T47D (cell line): ENCODE measurements around the gene MTRFR.

Source experiments
- DNase-seq, 2 experiments: peaks; one replicate each; pipeline versions ENCODE4 v3.0.0 to v3.0.0-alpha.2; 2011 to 2012; ENCODE audit warnings: low read depth in 1 of 2, low spot score in 1 of 2
- JUND ChIP-seq: IDR thresholded peaks from 2 replicates; pipeline ENCODE4 v1.6.1; 2012; ENCODE audit warnings: low read depth
- in situ Hi-C: cut with HindIII; loops from 2 replicates; pipeline ENCODE4 v1.10.0; 2016; ENCODE audit warnings: low sequenced_read_pairs, low pct_unique_long_range_greater_than_20kb

The MTRFR gene

DNA sequence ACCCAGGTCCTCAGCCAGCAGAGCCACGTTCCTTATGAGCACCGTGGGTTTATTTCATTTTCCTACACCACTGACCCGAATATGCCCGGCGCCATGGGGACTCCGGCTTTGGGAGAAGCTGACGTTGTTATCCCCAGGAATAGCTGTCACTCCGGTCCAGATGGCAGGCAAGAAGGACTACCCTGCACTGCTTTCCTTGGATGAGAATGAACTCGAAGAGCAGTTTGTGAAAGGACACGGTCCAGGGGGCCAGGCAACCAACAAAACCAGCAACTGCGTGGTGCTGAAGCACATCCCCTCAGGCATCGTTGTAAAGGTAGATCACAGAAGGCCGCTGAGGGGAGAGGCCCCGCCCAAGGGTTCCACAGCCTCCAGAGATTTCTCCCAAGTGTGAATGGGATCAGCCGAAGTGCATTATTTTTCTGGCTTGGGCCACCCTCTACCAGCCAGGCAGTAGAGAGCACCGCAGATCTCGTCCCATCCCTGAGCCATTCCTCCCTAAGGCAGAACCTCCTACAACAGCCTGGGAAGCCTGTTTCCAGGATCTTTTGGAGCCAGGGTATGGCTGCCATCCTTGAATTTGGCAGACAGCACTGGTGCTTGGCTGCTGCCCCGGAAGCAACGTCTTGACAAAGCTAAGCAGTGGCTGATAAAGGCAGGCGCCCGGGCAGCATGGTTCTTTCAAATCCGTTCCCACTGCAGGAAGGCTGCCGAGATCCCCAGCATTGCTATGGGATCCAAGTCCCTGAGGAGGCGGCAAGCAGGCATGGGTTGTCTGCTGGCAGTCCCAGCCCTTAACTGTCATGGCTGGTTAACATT lies 20.6 kb downstream of the MTRFR start:
- in situ Hi-C loops: no loop called here
- no peak for DNase-seq
- no peak for TF ChIP-seq JUND

DNA sequence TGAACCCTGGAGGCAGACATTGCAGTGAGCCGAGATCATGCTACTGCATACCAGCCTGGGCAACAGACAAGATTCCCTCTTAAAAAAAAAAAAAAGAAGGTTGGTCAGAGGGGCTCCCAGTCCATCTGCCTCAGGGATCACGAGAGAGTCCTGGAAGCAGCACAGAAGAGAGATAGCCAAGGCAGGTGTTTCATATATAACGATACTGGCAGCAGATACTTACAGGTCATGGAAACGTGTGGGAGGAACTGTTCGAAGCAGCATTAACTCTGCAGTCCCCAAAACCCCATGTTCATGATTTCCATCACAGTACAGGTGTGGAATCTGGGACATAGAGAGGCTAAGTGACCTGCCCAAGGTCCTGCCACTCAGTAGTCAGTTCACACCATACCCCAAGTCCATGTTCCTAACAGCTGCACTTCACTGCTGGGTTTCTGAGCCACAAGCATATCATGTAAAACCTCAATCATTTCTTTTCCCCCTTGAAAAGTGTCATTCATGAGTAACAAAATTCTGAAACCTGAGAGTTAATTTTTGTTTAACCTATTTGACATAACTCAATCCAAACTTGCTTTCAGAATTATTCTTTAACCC lies 21.7 kb downstream of the MTRFR start:
- in situ Hi-C loops: no loop called here

DNA sequence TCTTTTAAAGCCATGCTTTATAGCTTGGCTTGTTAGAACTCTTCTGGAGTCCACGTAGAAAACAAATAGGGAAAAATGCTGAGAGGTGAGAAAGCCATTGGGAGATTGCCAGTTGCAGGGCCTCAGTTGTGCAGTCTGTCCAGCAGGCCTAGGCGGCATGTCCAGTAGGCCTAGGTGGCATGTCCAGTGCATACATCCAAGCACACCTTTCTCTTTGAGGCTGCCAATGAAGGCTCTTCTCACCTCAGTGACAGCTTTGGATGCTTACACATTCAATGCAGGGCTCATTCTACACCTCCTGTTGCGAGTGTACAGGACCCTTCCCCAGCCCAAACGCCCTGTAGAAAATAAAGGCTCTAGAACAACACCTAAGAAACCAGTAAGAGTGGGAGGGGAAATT lies 25.4 kb downstream of the MTRFR start:
- in situ Hi-C loops: no loop called here

More for the DNA sequence above, 21.7 kb downstream of the MTRFR start:
- DNase-seq: no peak
- TF ChIP-seq JUND: no peak

DNA sequence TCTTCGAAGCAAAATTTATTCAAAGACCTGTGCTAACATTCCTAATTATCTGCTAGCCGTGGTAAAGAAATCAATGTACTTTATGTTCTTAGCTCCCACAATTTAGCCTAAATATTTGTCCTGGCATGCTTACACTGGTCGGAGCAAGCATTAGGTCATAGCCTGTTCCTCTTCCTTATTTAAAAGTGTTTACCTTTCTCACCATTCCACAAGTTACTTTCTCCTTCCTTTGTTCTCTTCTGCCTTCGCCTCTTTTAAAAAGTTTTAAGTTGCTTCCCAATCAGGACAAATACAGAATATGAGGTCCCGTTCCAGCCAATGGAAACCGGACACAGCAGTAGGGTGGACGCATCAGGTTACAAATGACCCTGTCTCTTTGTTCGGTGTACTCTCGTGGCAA lies 26.8 kb downstream of the MTRFR start:
- peak in 1 of 2 experiments; percentile 74 for DNase-seq
- in situ Hi-C loops: no loop called here
- no peak for TF ChIP-seq JUND

More for the DNA sequence above, 25.4 kb downstream of the MTRFR start:
- DNase-seq: no peak
- TF ChIP-seq JUND: no peak

DNA sequence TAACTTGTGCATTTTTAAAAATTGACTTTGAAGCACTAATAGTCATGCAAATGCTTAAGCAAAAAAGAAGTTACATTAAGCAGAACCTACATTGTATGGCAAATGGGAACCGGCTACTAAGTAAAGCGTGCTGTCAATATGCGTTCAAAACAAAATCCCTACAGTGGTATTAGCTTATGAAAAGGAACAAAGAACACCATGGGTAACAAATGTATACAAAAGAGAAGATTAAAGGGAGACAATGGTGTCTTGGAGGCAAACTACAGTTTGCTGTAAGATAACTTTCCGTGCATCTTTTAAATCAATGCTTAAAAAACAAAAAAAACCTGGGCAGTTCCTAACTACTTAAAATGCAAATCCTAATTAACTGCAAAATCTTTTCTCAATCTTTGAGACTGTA lies 28.0 kb downstream of the MTRFR start:
- no peak for DNase-seq
- in situ Hi-C loops: no loop called here
- TF ChIP-seq JUND: no peak

DNA sequence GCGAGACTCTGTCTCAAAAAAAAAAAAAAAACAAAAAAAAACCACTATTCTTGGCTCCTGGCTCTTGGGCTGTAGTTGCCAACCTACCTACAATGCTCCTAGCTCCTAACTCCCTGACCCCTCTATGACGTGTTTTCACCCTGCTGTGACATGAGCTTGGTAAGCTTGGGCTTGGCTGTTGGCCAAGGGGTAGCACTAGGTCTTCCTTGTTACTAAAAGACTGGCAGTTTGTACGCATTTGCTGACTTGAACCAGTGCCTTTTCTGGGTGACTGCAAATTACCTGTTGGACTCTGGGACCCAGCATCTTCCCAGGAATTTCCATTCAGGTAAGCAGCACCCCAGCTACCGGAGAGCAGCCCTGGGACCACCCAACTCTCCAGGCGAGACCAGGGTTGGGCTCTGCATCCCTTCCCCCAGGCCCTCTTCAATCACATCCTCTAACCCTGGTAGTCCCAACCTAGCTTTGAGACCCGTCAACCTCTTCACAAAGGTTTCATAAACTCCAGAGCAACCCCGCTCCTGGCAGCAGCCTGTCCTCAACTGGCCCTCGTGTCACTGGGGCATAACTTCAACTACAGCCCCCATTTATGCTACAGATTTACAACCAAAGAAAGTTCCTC lies 30.1 kb downstream of the MTRFR start:
- in situ Hi-C loops: no loop called here
- no peak for DNase-seq

DNA sequence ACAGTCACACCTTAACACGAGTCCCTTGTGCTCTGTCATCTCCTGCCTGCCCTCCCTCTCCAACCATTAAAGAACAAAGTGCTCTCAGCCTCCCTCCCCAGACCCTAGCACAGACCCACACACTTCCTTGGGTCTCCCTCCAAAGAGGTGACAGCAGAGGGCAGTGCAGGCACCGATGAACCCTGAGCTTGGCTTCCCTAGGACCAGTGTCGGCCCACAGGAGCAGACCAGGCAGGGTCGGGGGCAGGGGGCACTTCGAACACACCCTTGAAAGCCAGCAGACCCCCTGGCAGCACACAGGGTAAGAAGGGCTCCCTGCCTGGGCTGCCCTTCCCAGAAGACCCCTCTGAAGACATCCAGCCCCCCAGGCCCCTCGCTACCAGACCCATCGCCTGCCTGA lies 31.4 kb downstream of the MTRFR start:
- in situ Hi-C loops: no loop called here
- TF ChIP-seq JUND: no peak
- DNase-seq: peak in 1 of 2 experiments; percentile 31

More for the DNA sequence above, 30.1 kb downstream of the MTRFR start:
- no peak for TF ChIP-seq JUND

DNA sequence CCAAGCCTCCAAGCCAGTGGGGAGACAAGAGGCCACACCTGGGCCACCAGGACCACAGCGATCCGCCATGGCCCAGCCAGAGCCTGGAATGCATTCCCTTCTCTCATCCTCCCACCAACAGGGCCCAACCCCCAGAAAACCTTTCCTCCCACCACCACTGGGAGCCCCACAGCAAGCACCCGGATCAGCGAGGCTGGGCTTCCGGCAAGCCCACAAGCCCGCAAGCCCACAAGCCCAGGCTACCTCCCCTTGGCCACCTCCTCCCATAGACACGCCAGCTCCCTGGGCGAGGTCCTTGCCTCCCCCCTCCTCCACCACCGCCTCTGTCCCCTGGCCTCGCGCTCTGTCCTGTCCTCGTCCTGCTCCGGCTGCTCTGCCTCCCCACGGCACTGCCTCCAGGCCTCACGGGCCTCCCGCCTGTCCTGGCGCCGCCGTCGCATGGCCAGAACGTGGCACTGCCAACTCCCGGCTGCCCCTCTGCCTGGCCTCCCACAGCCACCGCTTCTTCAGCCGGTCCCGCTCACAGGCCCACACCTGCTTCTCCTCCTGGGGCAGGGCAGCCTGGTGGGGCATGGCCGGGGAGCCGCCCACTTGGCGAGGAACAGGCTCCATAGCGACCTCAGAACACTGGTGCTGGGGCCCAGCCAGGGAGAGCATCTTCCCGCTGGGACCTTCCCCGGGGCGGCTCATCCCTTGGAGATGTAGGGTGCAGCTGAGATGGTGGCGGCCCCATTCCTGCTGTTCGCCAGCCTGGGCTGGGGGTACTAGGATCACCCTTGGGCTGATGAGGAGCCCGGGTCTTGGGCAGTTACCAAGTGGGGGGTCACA lies 32.8 kb downstream of the MTRFR start:
- no peak for TF ChIP-seq JUND
- in situ Hi-C loops: no loop called here
- DNase-seq: no peak

DNA sequence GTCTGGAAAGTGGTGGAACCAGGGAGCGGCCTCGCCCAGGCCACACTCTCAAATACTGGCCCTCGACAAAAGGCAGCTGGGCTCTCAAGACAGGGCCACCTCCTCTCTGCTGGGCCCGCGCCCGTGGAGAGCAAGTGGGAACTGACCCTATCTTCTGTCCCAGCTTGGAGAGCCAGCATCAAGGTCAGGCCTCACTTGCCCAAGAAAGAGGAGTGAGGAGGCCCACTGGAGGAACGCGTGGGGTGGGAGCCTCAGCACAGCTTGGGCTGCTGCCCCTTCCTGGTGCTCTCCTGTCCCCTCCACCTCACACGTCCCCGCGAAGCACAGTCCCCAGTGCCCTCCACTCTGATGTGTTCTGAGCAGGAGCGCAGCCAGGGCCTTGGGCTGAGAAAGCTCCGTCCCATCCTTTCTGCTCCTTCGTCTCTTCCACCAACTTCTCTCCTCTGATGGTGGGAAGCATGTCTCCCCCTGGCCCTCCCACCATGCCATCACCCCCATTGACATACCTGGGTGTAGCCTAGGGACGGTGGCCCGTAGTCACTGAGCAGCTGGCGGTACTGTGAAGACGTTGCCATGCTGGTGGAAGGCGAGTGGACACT lies 33.5 kb downstream of the MTRFR start:
- in situ Hi-C loops: no loop called here
- no peak for TF ChIP-seq JUND
- no peak for DNase-seq

DNA sequence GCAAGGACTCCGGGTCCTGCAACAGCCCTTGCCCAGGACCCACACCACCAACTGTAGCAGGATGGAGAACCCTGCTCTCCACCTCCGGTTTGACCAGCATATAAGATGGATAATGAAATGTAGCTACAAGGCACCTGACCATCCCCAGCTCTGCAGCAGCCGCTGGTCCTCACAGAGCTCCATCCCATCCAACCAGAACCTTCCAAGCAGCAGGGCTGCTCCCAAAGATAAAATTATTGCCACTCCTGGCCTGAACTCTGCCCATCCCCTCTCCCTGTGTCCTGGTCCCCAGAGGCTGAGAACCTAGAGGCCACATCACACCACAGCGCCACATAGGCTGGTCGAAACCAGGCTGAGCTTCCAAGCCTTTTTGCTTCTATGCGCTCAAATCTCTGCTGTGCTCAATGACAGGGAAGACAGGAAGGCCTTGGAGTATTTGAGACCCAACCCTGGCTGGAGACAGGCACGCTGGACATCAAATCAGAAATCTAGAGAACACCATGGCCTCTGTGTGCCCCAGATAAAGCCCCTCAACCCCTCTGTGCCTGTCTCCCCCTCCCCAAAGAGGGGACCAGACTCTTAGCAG lies 34.2 kb downstream of the MTRFR start:
- no peak for TF ChIP-seq JUND
- in situ Hi-C loops: no loop called here
- no peak for DNase-seq

DNA sequence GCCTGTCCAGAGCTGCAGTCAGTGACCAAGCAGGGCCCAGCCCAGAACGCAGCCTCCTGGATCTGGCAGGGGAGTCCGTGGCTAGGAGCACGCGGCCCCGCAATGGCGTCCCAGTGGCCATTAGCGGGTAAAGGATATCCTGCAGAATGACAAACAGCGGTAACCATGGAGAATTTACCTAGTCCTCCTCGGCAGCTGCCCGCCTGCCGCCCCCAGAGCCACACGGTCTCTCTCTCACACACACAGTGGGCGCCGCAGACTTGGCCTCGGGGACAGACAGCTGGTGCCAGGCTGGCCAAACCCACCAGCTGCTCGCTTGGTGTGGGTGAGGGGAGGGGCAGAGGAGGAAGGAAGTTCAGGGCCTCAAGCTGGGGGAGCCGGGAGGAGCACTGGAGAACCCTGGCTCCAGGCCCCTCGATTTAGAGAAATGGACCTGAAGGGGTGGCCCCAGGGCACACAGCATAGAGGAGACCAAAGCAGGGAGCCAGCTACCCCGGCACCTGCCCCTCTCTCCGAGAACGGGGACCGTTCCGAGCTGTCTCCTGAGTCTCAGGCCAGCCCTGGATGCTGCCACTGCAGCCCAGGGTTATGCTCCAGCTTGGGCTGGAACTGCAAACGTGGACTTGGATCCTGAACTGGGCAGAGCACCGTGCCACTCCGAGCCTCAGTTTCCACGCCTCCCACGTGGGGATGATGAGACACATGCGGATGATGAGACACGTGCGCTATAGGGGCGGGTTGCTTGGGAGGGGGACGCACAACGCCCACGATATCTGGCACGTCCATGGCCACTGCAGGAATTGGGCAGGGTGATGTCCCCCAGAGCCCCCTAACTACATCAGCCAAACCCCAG lies 35.0 kb downstream of the MTRFR start:
- in situ Hi-C loops: no loop called here
- DNase-seq: no peak

More for the DNA sequence above, 35.0 kb downstream of the MTRFR start:
- TF ChIP-seq JUND: no peak
